ENCODE results near the gene TAS2R20.

- TF ChIP-seq CTCF (IDR thresholded peaks at IDR 0.05; ENCODE audit: low read depth, low read length, poor library complexity, severe bottlenecking): no peak
- TF ChIP-seq EZH2phosphoT487 (IDR thresholded peaks at IDR 0.05; ENCODE audit: borderline replicate concordance, low read length): no peak
Measured at GRCh38 chr12:11031307-11031706, 33.2 kb upstream of the TAS2R20 start, which contains the start of gene TAS2R31.
